Right ventricle myocardium inferior (tissue), 1 donor: ENCODE measurements around the gene GCN1. TPM values are rescaled to one million over a fixed set of nuclear protein-coding genes. Genes with fewer than 3 reads are reported as not detected.

ENCODE experiments used
- ATAC-seq: fragments of 200-7000 bp; cut with Tn5 transposase; one replicate; pipeline ENCODE4 v1.9.1; 2020; ENCODE audit warnings: mild to moderate bottlenecking, moderate library complexity
- DNase-seq: peaks from one replicate; pipeline ENCODE4 v3.0.0; 2021; ENCODE audit errors: missing footprints
- intact Hi-C: fragments of 100-400 bp; cut with DNase I; formaldehyde crosslinking; loops from one replicate; pipeline ENCODE4 v1.11.0; 2022
- total RNA-seq: library from RNA; stranded (reverse); fragmentation: NEBNext Ultra II Directional; extraction: Animal tissue kit (Norgen Biotek cat#: 25700); gene quantifications from one replicate; pipeline ENCODE4 v1.2.1, GENCODE V29; 2021
- donor health status: DM: no; HTN: yes; CAD: no; lungs with severe emphysema.

GCN1 gene
- total RNA-seq, 1 donor from 2014 or later = 35.7 TPM

DNA sequence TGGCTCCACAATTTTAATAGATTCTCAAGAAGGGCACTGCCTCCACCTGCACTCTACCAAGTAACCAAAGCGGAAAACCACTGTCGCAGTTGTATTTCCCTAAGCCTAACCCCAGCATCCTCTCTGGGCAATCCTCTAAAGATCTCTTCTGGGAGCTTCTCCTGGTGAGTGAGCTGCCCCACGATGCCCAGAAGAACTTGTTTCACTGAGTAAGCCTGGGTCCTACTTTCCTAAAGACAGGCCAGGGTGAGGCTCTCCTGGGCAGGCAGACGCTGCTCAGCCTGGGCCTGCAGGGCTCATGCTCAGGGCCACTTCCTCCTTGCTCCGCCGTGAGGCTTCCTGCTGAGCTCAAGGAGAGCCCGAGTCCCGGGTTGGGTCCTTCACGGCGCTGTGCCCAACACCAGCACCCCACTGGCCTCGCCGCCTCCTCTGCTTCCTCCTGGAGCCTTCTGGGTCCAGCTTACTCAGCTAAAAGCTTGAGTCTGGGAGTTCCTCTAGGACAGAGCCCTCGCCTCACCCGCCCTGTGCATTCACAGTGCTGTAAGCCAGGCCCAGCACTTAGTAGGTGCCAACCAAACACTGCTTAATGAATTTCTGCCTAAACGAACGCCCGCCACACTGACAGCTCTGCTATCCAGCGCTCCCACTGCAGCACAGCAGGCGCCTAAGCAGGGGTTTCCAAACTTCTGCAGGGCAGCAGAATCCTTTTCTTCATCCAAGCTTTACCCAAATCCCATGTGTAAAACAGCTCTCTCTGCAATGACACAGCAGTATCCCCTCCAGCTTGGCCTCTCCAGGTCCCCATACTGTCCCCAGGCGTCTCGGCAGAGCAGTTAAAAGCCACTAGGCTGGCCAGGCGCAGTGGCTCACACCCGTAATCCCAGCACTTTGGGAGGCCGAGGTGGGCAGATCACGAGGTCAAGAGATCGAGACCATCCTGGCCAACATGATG is 83.7 kb downstream of the GCN1 start:
- ATAC-seq (peak; percentile 75), DNase-seq (peak; percentile 91)
- intact Hi-C loops = no loop called here

DNA sequence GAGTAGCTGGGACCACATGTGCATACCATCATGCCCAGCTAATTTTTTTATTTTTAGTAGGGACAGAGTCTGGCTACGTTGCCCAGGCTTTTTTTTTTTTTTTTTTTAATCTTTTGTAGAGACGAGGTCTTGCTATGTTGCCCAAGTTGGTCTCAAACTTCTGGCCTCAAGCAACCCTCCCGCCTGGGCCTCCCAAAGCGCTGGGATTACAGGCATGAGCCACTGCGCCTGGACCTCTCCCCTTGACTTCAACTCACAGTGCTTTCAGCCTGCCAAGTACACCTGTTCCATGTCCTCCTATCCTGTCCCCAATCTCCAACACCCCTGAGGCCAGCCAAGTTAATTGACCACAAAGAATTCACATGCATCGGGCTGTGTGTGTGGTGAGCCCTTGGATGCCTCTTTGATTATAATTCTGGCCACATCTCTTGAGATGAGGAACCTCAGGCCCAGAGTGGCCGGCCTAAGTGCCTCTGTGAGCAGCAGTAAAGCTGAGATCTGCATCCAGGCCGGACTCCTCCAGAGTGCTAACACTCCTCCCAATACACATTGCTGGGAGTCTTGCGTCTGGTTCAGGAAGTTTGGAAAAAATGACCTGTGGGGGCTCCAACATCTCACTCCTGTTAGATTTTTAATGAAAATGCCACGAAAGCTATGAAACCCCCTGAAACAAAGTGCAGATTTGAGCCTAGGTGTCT is 84.8 kb downstream of the GCN1 start:
- intact Hi-C loops = no loop called here
- ATAC-seq = no peak
- DNase-seq = no peak

DNA sequence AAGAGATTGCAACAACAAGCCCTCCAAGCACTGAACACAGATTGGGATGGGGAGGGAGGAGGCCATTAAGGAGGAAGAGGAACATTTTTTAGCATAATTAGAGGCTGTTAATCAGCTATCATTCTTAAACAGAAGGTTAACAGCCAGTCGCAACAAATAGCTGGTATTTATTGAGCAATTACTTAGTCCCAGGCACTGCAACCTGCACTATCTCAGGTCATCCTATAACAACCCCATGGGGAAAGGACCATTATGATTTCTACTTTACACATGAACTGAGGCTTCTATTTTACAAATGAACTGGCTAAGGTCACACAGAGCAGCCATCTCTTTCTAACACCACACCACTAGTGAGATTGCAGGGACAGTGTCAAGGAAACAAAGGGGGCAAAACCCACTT is 88.4 kb downstream of the GCN1 start:
- intact Hi-C loops = no loop called here
- ATAC-seq (no peak), DNase-seq (no peak)

DNA sequence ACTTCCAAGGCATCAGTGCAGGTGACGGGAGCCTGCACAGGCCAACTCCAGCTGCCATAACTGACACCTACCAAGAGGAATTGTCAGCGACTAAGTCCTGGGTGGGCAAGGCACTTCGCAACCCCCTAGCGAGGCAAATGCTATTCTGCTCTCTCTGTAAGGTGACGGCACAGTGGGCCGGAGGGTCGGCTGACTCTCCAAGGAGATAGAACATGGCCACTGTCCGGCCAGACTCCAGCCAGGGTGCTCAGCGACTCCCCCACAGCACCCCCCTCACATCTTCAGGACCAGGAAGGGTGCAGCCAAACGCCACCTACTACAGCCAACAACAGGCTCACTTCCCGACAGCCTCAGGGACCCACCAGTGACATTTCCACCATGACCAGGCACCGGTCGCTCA is 91.1 kb downstream of the GCN1 start:
- ATAC-seq = no peak
- DNase-seq = no peak
- intact Hi-C loops = no loop called here

DNA sequence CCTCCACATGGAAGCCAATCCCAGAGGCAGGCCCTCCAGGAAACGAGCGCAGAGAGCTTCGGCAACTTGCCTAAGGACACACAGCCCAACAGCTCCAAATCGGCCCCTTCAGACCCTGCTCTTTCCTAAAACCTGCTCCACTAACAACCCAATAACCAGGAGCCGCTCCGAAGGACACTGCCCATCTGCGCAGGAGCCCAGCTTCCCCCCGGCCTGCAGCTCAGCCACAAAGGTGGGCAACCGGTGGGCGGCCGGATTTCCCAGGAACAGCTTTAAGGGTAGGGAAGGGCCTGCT is 91.5 kb downstream of the GCN1 start:
- intact Hi-C loops = no loop called here
- no peak for DNase-seq
- ATAC-seq = no peak

DNA sequence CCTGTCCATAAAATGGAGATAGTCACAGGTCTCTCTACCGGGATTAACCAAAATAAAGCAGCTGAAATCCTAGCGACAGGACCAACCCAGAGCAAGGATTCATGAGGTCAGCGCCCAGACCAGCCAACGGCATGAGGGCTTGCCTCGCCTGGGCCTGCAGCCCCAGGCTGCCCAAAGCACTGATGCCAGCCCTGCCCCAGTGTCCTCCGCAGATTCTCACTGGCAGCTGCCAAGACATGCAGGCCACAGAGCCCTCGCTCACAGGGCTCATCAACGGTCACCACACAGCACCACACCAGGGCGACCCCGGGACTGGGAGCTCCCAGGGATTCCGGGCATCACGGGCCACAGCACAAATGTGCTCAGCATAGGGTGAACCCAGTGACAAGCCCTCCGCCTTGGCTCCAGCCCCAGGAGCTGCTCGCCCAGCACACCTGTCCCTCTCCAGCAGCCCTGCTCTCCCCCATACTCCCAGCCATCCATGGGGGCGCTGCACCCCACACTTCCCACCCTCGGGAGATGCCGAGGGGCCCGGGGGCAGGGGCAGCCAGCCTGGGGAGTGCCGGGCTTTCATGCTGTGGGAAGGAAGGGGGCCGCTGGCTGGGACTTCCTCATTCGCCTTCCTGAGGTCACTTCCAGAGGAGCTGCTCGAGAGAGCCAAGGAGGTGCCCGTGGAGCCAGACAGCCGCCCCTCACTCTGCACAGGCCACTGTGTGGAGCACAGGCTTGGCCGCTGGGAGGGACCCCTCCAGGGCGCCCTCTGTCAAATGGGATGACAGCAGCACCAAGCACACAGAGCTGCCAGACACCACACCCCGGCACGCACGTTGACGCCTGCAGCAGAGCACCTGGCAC is 92.1 kb downstream of the GCN1 start:
- ATAC-seq = no peak
- DNase-seq = peak; percentile 66
- intact Hi-C loops = no loop called here

DNA sequence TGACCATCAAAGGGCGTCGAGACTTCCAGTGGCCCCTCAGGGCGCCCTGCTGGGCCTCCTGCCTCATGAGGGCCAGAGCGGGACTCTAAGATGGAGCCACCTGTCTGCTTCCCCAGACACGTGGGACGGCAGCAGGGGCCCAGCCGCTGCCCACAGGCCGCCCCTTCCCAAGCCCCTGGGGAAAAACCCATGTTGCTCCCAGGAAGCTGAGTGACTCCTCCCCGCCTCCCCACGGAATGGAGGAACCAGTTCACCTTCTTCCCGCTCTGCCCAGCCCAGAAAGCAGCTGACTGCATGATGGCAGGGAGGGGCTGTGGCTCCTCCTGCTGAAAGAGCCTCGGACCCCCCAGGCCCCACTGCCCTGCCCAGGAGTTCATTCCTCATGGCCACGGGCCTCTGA is 92.9 kb downstream of the GCN1 start:
- DNase-seq (peak; percentile 34), ATAC-seq (no peak)
- intact Hi-C loops = no loop called here

DNA sequence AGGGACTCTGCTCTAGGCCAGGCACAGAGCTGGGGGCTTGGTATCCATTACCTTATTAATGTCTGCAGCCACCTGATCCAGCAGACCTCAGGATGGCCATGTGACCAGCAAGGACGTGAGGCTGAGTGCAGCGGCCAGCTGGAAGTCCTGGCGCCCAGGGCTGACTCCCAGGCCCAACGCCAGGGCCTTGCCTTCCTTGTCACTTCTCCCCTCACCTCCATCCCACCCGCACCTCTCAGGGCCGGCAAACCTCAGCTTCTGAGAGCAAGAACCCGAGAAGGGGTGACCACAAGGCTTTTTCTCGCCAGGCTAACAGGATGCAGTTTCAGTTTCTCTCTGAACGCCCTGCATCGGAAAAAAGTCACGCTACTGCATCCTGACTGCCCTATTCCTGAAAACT is 93.3 kb downstream of the GCN1 start:
- ATAC-seq (peak; percentile 43), DNase-seq (peak; percentile 52)

DNA sequence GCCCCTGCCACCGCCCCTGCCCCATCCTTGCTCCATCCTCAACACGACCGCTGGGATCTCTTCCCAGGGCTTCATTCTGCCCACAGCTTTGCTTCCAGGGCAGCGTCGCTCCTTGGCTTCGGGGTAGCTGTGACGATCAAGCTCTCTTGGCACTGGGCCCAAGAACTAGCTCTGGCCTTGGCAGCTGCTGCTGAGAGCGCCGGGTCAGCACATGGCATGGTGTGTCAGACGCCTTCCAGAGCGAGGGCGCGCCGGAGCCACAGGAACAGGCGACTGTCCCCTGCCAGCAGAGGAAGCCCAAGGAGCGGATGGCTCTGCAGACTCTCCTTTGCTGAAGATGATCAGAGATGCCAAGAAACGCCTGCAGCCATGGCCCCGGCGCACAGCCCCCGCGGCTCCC is 93.9 kb downstream of the GCN1 start:
- peak; percentile 83 for DNase-seq
- peak; percentile 81 for ATAC-seq
- intact Hi-C loops = no loop called here

More for the DNA sequence above, 93.3 kb downstream of the GCN1 start:
- intact Hi-C loops = no loop called here

DNA sequence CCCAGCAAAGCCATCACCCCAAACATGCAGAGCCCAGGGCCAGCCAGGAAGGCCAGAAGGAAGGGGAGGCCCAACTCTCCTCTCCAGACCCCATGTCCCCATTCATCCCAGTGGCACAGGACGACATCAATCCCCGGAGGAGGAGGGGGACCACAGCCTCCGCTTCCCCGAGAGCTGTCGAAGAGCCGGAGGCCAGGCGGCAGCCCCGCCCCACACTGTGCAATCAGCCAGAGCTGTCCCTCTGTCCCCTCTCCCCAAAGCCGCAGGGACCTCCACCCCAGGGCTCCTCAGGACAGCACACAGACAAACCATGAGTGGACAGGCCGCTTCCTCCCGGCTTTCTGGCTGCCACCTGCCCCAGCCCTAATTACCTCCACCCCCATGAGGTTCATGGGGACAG is 94.8 kb downstream of the GCN1 start:
- intact Hi-C loops = no loop called here
- DNase-seq (peak; percentile 60), ATAC-seq (no peak)

DNA sequence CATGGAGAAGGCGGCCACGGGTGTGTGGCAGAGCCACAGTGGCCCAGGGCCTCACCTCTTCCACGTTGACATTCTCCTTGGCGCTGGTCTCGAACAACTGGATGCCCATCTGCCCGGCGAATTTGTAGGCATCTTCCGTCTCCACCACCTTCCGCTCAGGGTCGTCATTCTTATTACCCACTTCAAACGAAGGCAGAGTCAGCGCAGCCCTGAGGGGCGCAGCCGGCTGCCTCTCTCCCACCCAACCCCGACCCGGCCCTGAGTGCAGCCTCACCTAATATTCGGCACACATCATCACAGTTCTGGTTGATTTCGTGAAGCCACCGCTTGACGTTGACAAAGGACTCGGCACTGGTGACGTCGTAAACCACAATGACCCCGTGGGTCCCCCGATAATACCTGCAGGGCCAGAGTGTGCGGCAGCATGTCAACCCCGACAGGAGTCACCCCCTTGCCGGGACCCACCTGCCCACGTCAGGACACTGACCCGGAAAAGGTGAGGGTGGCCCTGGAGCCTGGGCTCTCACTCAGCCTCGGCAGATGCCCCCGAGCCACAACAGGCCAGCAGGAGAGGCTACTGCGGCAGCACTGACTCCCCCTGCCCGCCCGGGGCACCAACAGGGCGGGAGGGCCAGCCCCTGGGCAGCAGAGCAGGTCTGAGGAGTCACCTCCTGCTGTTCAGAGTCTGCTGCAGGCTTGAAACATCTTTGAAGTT is 95.6 kb downstream of the GCN1 start:
- intact Hi-C loops = no loop called here
- ATAC-seq = no peak
- DNase-seq = no peak

DNA sequence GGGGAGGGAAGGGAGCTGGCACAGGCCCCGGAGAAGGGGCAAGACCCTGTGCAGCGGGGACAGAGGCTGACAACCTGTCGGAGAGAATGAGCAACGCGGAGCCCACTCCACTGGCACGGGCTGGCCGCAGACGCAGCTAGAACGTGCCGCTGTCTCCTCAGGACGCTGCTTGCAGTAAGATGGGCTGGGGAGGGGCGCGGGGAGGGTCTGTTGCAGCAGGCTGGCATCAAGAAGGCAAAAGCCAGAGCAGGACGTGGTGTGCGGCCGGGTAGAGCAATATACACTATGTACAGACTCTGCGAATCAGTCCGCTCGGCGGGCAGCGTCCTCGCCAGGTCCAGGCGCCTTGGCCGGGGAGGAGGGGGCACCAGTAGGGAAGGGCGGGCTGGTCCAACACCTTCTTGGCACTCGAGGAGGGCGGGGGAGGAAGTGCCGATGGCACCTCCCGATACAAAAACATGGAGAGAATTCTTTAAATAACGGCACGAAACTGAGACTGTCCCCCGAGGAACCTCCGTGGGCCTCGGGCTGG is 97.8 kb downstream of the GCN1 start:
- ATAC-seq = no peak
- peak; percentile 44 for DNase-seq
- intact Hi-C loops = no loop called here

DNA sequence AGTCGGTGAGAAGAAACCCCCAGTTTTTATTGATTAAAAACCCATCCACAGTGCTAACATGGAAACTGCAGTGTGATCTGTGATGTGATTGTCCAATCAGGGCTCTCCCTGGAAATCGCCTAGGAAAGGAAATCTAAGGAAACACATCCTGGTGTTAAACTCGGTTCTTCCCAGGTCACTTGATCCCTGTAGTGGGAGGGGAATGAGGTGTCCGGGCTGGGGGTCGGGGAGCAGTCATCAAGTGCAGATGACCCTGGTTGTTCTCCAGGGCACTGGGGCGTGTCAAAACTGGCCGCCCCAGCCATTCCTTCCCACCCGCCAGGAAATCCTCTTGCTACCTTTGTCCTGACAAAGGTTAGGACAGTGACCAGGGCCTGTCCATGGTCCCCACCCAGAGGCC is 98.8 kb downstream of the GCN1 start:
- DNase-seq (peak; percentile 3), ATAC-seq (no peak)
- intact Hi-C loops = no loop called here

DNA sequence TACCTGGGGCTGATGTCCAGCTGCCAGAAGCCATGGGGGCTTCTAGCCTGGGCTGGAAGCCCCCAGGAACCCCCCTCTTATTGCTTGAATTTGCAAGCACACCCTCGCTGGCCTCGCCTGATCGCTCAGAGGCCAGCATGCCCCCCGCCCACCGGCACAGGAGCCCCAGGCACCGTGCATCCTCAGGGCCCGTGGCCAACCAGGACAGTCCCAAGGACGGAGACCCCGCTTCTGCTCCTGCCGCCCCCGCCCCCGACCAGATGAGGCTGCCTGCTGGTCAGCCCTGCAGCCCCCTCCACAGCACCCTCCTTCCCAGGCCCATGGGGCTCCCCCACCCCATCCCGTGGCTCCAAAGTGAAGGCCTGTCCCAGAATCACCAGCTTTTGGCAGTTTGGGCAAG is 99.2 kb downstream of the GCN1 start:
- intact Hi-C loops = no loop called here
- ATAC-seq (no peak), DNase-seq (peak; percentile 33)

DNA sequence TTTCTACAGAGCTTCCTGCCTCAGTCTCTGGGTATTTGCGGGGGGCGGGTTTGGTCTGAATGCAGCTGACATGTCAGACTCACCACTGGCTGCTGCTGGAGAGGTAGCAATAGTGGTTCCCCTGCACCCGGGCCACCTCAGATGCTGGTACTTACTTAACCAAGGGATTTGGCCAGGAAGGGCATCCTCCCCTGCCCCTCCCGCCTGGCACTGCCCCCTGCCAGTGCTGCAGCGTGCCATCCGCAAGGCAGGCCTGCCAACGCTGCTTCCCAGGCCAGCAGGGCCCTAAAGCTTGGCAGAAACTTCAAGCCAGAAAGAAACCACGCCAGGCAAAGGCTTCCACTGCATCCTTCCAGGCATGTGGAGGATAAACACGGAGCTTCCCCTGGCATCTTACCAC is 100.0 kb downstream of the GCN1 start:
- ATAC-seq (peak; percentile 37), DNase-seq (peak; percentile 53)
- intact Hi-C loops = no loop called here

DNA sequence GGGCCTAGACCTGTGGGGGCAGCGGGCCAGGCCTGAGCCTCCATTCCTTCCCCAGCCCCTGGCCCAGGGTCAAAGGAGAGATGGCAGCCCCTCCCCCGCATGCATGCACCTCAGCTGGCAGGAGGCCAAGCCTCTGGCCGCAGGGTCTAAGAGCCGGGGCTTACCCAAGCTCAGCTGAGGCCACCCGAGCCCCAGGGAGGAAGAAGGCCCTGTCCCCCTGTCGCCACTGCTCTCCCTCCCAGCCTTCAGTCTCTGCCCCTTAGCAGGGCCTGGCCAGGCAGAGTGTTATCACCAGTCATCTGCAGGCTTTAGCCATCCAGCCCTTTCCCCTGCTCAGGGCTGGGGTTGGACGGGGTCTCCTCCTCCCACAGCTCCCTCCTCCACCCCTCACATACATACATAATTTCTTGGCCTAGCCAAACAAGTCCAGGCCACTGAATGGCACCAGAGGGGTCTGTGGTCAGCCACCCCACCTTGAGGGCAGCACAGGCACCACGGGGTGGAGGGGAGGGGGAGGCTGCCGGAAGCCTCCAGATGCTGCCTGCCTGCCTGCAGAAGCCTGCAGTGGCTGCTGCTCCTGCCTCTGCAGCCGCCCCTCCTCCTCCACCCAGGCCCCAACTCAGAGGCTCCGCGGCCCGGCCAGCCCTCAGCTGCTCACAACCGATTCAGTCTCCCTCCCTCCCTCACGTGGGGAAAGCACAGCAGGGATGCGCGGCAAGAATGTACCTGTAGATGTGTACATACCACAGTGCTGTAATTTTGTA is 100.7 kb downstream of the GCN1 start:
- ATAC-seq = no peak
- DNase-seq = peak; percentile 61
- intact Hi-C loops = no loop called here

DNA sequence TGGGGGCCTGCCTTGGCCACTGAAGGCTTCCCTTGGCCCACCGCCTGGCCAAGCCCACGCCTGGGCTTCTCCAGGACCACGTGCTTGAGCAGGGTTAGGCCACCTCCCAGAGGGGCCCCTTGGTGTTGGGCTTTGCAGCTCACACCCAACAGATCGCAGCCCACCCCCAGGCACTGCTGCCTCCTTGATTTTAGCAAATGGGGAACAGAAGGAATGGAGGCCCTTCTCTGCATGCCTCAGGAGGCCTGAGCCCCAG is 101.3 kb downstream of the GCN1 start:
- ATAC-seq (no peak), DNase-seq (no peak)
- intact Hi-C loops = no loop called here
